Right renal cortex interstitium (tissue), 3 donors: ENCODE data around the gene DEUP1. TPM values are rescaled to one million over a fixed set of nuclear protein-coding genes. Genes with fewer than 3 reads are reported as not detected.
"Not testable (repeated sequence)": the region's sequence is repeated elsewhere in the genome, so short reads cannot be mapped to it uniquely, and the experiment has no call there.

Experiments used
- DNase-seq, 3 donors: peaks; one replicate each; pipeline ENCODE4 v3.0.0-alpha.2; 2013; ENCODE audit warnings: low read depth in 3 of 3, low spot score in 2 of 3
- polyA plus RNA-seq, 3 donors: library from polyadenylated mRNA; unstranded; fragments of 120-200 nt; gene quantifications; one replicate each; pipeline ENCODE4 v1.2.1, GENCODE V29; 2013; ENCODE audit not compliant: insufficient read length in 3 of 3

DEUP1 gene
- 1 to 10 TPM; 1.2 to 1.5 (median 1.5) TPM for polyA plus RNA-seq

- peak in 2 of 3 donors; percentile 47 for DNase-seq
Measured at GRCh38 chr11:93330446-93330984, at the start of gene DEUP1. DEUP1 (plus strand) TSS chr11:93330742; CDS start chr11:93332260, 1,518 bp downstream.

- DNase-seq: no peak
Measured at GRCh38 chr11:93285430-93285829, 45.1 kb upstream of the DEUP1 start.

- DNase-seq: no peak
Measured at GRCh38 chr11:93287434-93287833, 43.1 kb upstream of the DEUP1 start.

- no peak for DNase-seq
Measured at GRCh38 chr11:93288079-93288478, 42.5 kb upstream of the DEUP1 start.

GRCh38 chr11:93288767-93289166 is 41.8 kb upstream of the DEUP1 start:
- DNase-seq: no peak

GRCh38 chr11:93289782-93290463 is 40.6 kb upstream of the DEUP1 start:
- no peak for DNase-seq

GRCh38 chr11:93291110-93291509 is 39.4 kb upstream of the DEUP1 start:
- no peak for DNase-seq

- DNase-seq: no peak
Measured at GRCh38 chr11:93291898-93292297, 38.6 kb upstream of the DEUP1 start.

GRCh38 chr11:93295921-93296575 is 34.5 kb upstream of the DEUP1 start:
- DNase-seq: no peak

DNA sequence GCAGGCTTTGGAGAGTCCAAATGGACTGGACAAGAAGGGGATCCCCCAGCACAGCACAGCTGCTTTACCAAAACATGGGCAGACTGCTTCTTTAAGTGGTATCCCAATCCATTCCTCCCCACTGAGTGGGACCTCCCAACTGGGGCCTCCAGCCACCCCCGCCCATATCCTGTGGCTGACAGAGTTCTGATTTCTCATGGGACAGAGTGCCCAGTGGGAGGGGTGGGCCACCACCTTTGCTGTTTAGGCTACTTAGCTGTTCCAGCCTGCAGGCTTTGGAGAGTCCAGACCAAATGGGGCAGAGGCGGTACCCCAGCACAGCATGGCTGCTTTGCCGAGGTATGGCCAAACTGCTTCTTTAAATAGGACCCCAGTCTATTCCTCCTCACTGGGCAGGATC is 26.9 kb upstream of the DEUP1 start:
- no peak for DNase-seq

DNA sequence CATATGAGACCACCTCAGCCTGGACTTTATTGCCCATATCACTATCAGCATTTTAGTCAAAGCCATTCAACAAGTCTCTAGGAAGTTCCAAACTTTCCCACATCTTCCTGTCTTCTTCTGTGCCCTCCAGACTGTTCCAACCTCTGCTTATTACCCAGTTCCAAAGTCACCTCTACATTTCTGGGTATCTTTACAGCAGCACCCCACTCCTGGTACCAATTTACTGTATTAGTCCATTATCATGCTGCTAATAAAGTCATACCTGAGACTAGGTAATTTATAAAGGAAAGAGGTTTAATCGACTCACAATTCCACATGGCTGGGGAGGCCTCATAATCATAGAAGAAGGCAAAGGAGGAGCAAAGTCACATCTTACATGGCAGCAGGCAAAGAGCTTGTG is 16.1 kb upstream of the DEUP1 start:
- DNase-seq: not testable (repeated sequence)

GRCh38 chr11:93319224-93319839 is 11.2 kb upstream of the DEUP1 start:
- no peak for DNase-seq

DNA sequence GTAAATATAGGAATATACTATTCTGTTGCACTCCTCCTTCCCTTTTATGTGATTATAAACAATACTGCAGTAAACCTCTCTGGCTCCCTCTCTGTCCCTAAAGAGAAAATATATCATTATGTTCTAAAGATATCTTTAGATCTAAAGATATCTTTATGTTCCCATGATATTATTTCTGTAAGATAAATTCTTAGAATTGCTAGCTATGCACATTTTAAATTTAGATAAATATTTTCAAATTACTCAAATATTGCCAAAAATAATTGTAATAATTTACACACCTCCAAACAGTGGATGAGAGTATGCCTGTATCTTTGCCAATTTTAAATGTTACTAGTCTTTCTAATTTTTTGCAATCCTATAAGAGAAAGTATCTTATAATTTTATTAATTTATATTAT is 10.3 kb upstream of the DEUP1 start:
- DNase-seq: no peak

GRCh38 chr11:93322207-93322606 is 8.3 kb upstream of the DEUP1 start:
- DNase-seq: no peak

GRCh38 chr11:93323747-93324146 is 6.8 kb upstream of the DEUP1 start:
- DNase-seq: no peak

DNA sequence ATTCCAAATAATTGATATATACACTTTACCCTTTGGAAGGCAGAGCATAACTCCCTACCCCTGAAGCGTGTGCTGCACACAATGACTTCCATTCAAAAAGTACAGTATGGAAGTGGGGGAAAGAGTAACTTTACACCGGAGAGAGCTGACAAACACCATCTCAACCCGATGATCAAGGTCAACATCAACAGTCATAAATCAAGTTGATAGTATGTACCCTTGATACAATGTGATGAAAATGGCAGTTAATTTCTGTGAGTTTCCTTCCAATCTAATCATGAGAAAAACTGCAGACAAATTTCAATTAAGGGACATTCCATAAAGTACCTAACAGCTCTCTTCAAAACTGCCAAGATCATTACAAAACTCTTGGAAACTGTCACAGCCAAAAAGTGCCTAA is 6.0 kb upstream of the DEUP1 start:
- no peak for DNase-seq

- no peak for DNase-seq
Measured at GRCh38 chr11:93326681-93327080, 3.9 kb upstream of the DEUP1 start.

DNA sequence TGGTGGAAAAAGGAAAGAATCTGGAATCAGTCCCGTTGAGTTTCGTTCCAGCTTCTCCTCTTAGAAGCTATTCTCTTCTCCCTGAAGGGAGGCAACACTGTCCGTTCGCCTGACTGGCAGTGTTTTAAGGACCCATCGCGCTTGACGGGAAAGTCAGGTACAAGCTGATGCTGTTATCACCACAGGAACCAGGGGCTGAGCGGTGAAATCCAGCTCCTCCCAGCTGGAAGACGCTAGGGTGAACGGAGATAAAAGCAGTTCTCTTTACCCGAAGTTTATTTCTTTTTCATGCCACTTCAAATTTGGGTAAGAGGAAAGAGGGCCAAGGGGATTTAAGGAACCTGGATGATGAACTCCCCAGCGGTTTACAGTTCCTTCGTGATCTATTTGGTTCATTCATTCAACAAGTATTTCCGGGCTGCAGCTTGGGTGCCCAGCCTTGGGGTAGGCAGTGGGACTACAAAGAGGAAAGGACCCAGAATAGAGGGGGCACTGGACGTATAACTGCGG is 551 bp upstream of the DEUP1 start:
- no peak for DNase-seq

DNA sequence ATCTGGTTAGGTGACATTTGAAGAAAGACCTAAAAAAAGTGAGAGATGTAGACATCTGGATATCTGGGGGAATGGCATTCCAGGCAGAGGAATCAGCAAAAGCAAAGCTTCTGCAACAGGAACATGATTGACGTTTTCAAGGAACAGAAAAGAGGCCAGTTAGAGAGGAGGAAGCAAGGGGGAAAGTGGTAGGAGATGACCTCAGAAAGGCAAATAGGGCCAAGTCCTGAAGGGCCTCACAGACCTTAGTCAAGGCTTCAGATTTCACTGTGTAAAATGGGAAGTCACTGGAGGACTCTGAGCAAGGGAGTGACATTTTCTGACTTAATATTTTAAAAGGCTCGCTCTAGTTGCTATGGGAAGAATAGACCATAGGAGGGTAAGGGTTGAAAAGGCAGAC is 9.7 kb downstream of the DEUP1 start:
- DNase-seq: no peak

- no peak for DNase-seq
Measured at GRCh38 chr11:93344855-93345333, 14.4 kb downstream of the DEUP1 start.

- DNase-seq: no peak
Measured at GRCh38 chr11:93348930-93349329, 18.4 kb downstream of the DEUP1 start.
